OCI-LY1 (cell line): ENCODE measurements around the gene TRMT2B.
"Not testable (repeated sequence)": the region's sequence is repeated elsewhere in the genome, so short reads cannot be mapped to it uniquely, and the experiment has no call there.

ENCODE experiments used
- H2AFZ ChIP-seq: fragments of 200-600 bp; sonication (generic), shearing (Covaris generic); 2 replicates; pipeline ENCODE4 v1.6.0; 2014; ENCODE audit warnings: antibody characterized with exemption, mild to moderate bottlenecking, low read length
- H3F3A ChIP-seq: fragments of 200-600 bp; sonication (generic), shearing (Covaris generic); 2 replicates; pipeline ENCODE4 v1.6.0; 2014; ENCODE audit warnings: mild to moderate bottlenecking, antibody characterized with exemption, low read length, moderate library complexity; ENCODE audit not compliant: insufficient read depth
- H3K27ac ChIP-seq: fragments of 200-600 bp; sonication (generic); 2 replicates; pipeline ENCODE4 v1.5.1; 2014; ENCODE audit warnings: low read length, mixed run types, mild to moderate bottlenecking, low read depth; ENCODE audit not compliant: poor library complexity, severe bottlenecking
- H3K27me3 ChIP-seq: fragments of 200-600 bp; sonication (generic); 2 replicates; pipeline ENCODE4 v1.6.0; 2014; ENCODE audit warnings: antibody characterized with exemption, mild to moderate bottlenecking, low read length, moderate library complexity; ENCODE audit not compliant: insufficient read depth
- H3K36me3 ChIP-seq: fragments of 200-600 bp; sonication (generic); 2 replicates; pipeline ENCODE4 v1.6.1; 2014; ENCODE audit warnings: mild to moderate bottlenecking, antibody characterized with exemption, low read length, moderate library complexity, mixed read lengths; ENCODE audit not compliant: insufficient read depth
- H3K4me1 ChIP-seq: fragments of 200-600 bp; sonication (generic); 2 replicates; pipeline ENCODE4 v1.5.1; 2014; ENCODE audit warnings: mild to moderate bottlenecking, low read length, moderate library complexity; ENCODE audit not compliant: insufficient read depth, severe bottlenecking
- H3K4me2 ChIP-seq: fragments of 200-600 bp; sonication (generic), shearing (Covaris generic); 2 replicates; pipeline ENCODE4 v1.6.1; 2014; ENCODE audit warnings: low read length
- H3K4me3 ChIP-seq: fragments of 200-600 bp; sonication (generic); 2 replicates; pipeline ENCODE4 v1.5.1; 2014; ENCODE audit warnings: low read length, low read depth, mild to moderate bottlenecking, mixed read lengths; ENCODE audit not compliant: poor library complexity, severe bottlenecking
- H3K79me2 ChIP-seq: fragments of 200-600 bp; shearing (Covaris generic); 2 replicates; pipeline ENCODE4 v1.6.1; 2016; ENCODE audit warnings: mixed run types, low read length, mixed read lengths; ENCODE audit not compliant: insufficient read depth
- H3K9ac ChIP-seq: fragments of 200-600 bp; sonication (generic), shearing (Covaris generic); 2 replicates; pipeline ENCODE4 v1.6.1; 2014; ENCODE audit warnings: mild to moderate bottlenecking, low read length, mixed read lengths
- H3K9me2 ChIP-seq: fragments of 200-600 bp; sonication (generic), shearing (Covaris generic); 2 replicates; pipeline ENCODE4 v1.6.1; 2014; ENCODE audit warnings: low read depth, mild to moderate bottlenecking, low read length, mixed read lengths
- H3K9me3 ChIP-seq: fragments of 200-600 bp; shearing (Covaris generic); 2 replicates; pipeline ENCODE4 v1.6.1; 2014; ENCODE audit warnings: low read length, mixed read lengths
- H4K20me1 ChIP-seq: fragments of 200-600 bp; sonication (generic), shearing (Covaris generic); 2 replicates; pipeline ENCODE4 v1.6.0; 2016; ENCODE audit warnings: mild to moderate bottlenecking, low read length; ENCODE audit not compliant: insufficient read depth
- EZH2 ChIP-seq: fragments of 200-600 bp; sonication (generic), shearing (Covaris generic); IDR thresholded peaks from 2 replicates; pipeline ENCODE4 v1.8.0; 2017; ENCODE audit warnings: borderline replicate concordance, mixed run types, mild to moderate bottlenecking, antibody characterized with exemption, low read length, moderate library complexity, mixed read lengths
- TF ChIP-seq, protein P1 (sequence below): fragments of 200-600 bp; sonication (generic), shearing (Covaris generic); IDR thresholded peaks from 2 replicates; pipeline ENCODE4 v1.5.1; 2017; ENCODE audit warnings: mild to moderate bottlenecking, antibody characterized with exemption, low read length, moderate library complexity, mixed read lengths

The TRMT2B gene

DNA sequence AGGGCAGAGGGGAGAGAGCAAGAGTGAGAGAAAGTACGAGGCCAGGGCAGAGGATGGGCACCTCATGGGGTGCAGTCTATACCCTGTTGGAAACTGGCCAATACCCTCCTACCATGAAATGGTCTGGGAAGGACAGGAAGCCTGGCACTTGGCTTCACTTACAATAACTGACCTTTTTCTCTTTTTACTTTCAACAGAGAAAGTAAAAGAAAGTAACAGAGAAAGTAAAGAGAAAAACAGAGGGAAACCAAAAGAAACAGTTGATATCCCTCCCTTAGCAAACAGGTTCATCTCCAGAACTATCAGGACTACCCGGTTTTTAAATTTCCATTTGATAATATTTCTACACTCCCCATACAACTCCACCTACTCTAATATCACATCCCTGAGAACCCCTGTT lies 61.8 kb downstream of the TRMT2B start:
- no peaks in the 10 kb centered on the region for H3K79me2 ChIP-seq
- H3K4me1 ChIP-seq = peaks cover 7% of the 10 kb centered on the region
- no peaks in the 10 kb centered on the region for H3K36me3 ChIP-seq
- H3K9me3 ChIP-seq = no peaks in the 10 kb centered on the region
- no peak overlapping the region for H3K9ac ChIP-seq
- no peak for TF ChIP-seq EZH2
- TF ChIP-seq, protein P1, sequence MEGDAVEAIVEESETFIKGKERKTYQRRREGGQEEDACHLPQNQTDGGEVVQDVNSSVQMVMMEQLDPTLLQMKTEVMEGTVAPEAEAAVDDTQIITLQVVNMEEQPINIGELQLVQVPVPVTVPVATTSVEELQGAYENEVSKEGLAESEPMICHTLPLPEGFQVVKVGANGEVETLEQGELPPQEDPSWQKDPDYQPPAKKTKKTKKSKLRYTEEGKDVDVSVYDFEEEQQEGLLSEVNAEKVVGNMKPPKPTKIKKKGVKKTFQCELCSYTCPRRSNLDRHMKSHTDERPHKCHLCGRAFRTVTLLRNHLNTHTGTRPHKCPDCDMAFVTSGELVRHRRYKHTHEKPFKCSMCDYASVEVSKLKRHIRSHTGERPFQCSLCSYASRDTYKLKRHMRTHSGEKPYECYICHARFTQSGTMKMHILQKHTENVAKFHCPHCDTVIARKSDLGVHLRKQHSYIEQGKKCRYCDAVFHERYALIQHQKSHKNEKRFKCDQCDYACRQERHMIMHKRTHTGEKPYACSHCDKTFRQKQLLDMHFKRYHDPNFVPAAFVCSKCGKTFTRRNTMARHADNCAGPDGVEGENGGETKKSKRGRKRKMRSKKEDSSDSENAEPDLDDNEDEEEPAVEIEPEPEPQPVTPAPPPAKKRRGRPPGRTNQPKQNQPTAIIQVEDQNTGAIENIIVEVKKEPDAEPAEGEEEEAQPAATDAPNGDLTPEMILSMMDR = no peak
- no peak overlapping the region for H3K4me2 ChIP-seq
- no peaks in the 10 kb centered on the region for H4K20me1 ChIP-seq
- no peak overlapping the region for H3K27ac ChIP-seq
- H3K4me3 ChIP-seq = no peak overlapping the region
- no peaks in the 10 kb centered on the region for H3K27me3 ChIP-seq
- no peaks in the 10 kb centered on the region for H3K9me2 ChIP-seq
- no peaks in the 10 kb centered on the region for H3F3A ChIP-seq
- H2AFZ ChIP-seq = no peak overlapping the region

DNA sequence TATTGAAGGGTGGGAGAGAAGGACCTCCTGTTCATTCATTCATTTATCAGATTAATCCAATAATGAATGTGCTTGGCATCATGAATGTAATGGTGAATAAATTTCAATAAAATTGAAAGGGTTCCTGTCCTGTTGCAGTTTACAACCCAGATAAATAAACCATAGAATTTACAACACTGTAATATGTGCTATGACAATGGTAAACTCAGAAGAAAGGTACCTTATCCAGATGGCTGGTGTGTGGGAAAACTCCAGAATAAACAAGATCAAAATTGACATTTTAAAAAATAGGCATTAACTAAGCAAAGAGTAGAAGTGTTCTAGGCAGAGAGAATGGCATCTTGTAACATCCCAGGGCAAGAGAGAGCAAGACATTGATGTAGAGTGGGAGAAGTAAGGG lies 67.1 kb downstream of the TRMT2B start:
- H2AFZ ChIP-seq = no peak overlapping the region
- H3K27ac ChIP-seq = no peak overlapping the region
- H3K4me3 ChIP-seq = no peak overlapping the region
- peaks cover 1% of the 10 kb centered on the region for H3K4me1 ChIP-seq
- H3F3A ChIP-seq = no peaks in the 10 kb centered on the region
- no peaks in the 10 kb centered on the region for H3K9me3 ChIP-seq
- no peaks in the 10 kb centered on the region for H3K36me3 ChIP-seq
- H3K4me2 ChIP-seq = no peak overlapping the region
- H3K27me3 ChIP-seq = no peaks in the 10 kb centered on the region
- no peaks in the 10 kb centered on the region for H4K20me1 ChIP-seq
- no peak overlapping the region for H3K9ac ChIP-seq
- no peaks in the 10 kb centered on the region for H3K79me2 ChIP-seq
- TF ChIP-seq, protein P1 = no peak
- TF ChIP-seq EZH2 = no peak
- no peaks in the 10 kb centered on the region for H3K9me2 ChIP-seq

DNA sequence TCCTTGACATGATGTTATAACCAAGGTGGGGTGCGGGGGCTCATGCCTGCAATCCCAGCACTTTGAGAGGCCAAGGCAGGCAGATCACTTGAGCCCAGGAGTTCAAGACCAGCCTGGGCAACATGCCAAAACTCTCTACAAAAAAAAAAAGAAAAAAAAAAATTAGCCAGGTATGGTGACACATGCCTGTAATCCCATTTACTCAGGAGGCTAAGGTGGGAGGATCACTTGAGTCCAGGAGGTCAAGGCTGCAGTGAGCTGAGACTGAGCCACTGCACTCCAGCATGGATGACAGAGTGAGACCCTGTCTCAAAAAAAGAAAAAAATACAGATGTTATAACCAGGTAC lies 70.4 kb downstream of the TRMT2B start:
- H3K36me3 ChIP-seq, H3K27ac ChIP-seq, H3F3A ChIP-seq, H3K9me3 ChIP-seq, H3K9ac ChIP-seq, H3K9me2 ChIP-seq, H2AFZ ChIP-seq, H3K4me1 ChIP-seq, H3K79me2 ChIP-seq, H3K4me2 ChIP-seq, H3K4me3 ChIP-seq, H3K27me3 ChIP-seq, H4K20me1 ChIP-seq: not testable (repeated sequence)

DNA sequence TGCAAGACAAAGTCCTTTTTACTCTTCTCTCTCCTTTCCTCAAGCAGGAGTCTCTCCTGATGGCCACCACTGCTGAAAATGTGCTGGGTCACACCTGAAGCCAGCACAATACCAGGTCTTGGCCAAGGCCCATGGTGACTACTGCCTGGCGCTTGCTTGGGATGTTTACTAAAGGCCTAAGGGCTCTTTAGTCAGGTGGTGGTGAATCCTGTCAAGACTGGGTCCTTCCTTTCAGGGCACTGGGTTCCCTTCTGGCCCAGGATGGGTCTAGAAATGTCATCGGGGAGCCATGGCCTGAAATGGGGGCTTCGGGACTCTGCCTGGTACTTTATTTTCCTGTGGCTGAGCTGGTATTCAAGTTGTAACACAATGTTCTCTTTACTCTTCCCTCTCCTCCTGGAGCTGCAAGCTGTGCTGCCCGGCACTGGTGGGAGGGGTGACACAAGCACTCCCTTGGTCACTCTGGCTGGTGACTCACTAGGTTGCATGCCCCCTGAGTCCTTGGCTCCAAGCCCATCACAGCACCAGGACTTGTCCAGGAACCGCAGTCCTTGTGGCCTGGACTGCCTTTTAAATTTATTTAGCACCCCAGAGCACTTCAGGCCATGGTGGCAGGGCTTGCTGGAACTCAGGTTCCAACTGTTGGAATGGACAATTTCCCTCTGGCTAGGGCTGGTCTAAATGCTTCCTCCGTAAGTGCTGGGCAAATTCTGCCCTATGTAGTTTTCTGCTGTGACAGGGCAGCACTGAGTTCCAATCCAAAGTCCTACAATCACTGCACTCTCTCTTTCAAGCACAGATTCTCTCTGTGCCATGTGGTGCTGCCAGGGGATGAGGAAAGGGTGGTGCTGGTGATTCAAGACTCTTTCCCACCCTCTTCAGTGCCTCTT lies 71.1 kb downstream of the TRMT2B start:
- no peak overlapping the region for H2AFZ ChIP-seq
- H3K9me2 ChIP-seq = no peaks in the 10 kb centered on the region
- H3K9me3 ChIP-seq = no peaks in the 10 kb centered on the region
- H3K27me3 ChIP-seq = no peaks in the 10 kb centered on the region
- H3K27ac ChIP-seq = no peak overlapping the region
- no peaks in the 10 kb centered on the region for H3K79me2 ChIP-seq
- no peak for TF ChIP-seq EZH2
- TF ChIP-seq, protein P1 = no peak
- no peaks in the 10 kb centered on the region for H4K20me1 ChIP-seq
- no peak overlapping the region for H3K4me3 ChIP-seq
- no peak overlapping the region for H3K4me2 ChIP-seq
- H3F3A ChIP-seq = no peaks in the 10 kb centered on the region
- no peak overlapping the region for H3K9ac ChIP-seq
- no peaks in the 10 kb centered on the region for H3K4me1 ChIP-seq
- H3K36me3 ChIP-seq = no peaks in the 10 kb centered on the region
